NB4 (cell line): ENCODE results near the gene BLVRB.

Experiments used
- TF ChIP-seq, protein P1 (sequence below): IDR thresholded peaks from one replicate; pipeline ENCODE4 v1.5.1; 2012; ENCODE audit warnings: low read depth, low read length
- TF ChIP-seq, protein P2 (sequence below): IDR thresholded peaks from 2 replicates; pipeline ENCODE4 v1.6.1; 2011; ENCODE audit warnings: low read depth, low read length

DNA sequence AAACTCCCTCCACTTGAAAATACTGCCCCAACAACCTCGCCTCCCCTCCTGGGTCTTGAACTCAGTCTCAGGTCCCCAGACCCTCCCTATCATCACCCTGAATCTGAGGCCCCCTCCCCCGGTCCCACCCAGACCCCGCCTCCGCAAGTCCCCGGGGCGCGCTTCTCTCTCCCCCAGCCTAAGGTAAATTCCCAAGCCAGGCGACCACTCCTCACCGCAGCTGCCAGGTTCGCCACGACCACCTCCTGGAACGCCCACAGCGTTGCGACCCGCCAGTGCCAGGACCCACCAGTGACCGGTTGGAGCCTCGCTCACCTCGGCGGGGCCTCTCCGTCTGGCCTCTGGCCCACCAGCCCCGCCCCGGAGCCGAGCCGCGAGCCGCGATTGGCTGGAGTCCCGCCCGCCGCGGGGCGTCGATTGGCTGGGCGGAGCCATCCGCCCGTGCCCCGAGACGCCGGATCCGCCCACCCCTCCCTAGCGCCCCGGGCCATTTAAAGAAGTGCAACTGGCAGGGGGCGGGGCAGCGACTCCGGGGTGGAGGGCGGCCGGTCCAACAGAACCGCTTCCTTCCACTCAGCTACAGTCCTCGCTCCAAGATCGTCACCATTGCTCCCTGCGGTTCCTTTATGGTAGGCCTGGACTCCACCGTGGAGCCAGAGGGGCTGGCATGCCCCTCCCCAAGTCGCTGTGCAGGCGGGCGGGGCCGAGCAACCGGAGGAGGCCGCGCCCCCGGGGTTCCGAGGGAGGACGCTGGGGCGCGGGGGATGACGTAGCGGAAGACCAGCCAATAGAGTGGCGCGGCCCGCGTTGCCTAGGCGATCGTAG lies 21.3 kb downstream of the BLVRB start, which contains the start of gene SERTAD3:
- TF ChIP-seq, protein P1, sequence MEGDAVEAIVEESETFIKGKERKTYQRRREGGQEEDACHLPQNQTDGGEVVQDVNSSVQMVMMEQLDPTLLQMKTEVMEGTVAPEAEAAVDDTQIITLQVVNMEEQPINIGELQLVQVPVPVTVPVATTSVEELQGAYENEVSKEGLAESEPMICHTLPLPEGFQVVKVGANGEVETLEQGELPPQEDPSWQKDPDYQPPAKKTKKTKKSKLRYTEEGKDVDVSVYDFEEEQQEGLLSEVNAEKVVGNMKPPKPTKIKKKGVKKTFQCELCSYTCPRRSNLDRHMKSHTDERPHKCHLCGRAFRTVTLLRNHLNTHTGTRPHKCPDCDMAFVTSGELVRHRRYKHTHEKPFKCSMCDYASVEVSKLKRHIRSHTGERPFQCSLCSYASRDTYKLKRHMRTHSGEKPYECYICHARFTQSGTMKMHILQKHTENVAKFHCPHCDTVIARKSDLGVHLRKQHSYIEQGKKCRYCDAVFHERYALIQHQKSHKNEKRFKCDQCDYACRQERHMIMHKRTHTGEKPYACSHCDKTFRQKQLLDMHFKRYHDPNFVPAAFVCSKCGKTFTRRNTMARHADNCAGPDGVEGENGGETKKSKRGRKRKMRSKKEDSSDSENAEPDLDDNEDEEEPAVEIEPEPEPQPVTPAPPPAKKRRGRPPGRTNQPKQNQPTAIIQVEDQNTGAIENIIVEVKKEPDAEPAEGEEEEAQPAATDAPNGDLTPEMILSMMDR, result no peak
- TF ChIP-seq, protein P2, sequence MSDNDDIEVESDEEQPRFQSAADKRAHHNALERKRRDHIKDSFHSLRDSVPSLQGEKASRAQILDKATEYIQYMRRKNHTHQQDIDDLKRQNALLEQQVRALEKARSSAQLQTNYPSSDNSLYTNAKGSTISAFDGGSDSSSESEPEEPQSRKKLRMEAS, result no peak
